ENCODE measurements around the gene UBR4.

- TF ChIP-seq CTCF (IDR thresholded peaks at IDR 0.05) (no peak), POLR2AphosphoS5 (IDR thresholded peaks at IDR 0.05) (no peak), POLR2A (IDR thresholded peaks at IDR 0.05) (no peak)
Measured at GRCh38 chr1:19128968-19129514, 81.0 kb downstream of the UBR4 start.
